Fibroblast of skin of left biceps (primary cell): Measurements from ENCODE around the gene PHACTR3.

Experiments
- DNase-seq, 2 experiments: peaks; one replicate each; pipeline ENCODE4 v3.0.0-alpha.2; 2013; ENCODE audit warnings: low read depth in 2 of 2

Gene PHACTR3

DNA sequence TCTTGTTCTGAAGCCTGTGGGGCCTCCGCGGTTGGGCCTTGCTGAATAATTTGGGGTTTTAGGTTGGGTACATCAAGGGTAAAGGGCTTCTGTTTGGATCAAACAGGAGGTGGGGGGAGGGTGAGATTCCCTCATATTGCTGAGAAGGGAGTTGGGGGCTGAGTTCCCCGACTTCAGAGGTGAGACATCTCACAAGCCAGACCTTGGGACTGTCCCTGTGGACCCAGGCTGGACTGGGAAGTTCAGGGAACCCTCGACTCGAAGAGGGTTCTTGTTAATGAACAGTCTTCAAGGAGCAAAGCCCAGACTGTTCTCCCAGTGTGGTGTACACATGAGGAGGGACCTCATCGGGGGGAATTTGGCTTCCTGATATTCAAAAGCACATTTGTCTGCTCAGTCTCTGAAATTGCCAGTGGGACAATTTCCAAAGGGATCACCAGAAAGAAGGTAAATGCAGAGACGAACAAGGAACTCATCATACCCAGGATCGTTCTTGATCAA lies 210.6 kb downstream of the PHACTR3 start:
- no peak for DNase-seq

DNA sequence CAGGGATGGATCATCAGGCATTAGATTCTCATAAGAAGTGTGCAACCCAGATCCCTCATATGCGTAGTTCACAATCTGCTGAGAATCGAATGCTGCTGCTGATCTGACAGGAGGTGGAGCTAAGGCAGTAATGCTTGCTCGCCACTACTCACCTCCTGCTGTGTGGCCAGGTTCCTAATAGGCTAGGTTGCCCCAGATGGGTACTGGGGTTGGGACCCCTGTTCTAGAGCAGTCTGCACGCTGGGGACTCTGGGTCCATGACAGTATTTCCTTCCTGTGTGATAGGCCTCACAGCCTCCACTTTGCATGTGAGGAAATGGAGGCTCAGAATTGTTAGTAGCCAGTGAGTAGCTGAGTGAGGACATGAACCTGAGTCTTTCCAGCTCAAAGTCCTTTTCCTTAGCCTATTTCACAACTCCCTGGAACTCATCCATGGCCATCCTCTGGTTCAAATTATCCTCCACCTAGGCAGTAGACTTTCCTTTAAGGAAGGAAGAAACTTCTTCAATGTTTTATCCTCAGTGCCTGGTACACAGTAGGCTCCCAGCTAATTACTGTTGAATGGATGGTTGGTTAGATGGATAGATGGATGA lies 211.9 kb downstream of the PHACTR3 start:
- no peak for DNase-seq

DNA sequence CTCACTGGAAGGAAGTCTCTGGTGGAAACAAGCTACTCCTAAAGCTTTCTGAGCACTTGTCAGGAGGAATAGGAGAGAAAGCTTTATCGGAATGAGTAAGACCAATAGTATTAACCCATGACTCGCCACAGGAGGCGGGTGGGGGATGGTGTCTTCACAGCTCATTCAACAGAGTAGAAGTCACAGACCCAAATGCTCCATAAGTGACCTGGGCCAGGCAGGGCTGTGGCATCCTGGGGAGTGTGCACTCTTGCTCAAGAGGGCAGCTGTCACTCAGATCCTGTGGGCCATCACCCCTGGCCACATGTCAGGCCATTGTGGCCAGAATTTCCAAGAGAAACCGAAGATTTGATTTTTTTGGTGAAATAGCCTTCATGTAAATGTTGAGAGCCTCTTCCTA lies 213.1 kb downstream of the PHACTR3 start:
- no peak for DNase-seq

DNA sequence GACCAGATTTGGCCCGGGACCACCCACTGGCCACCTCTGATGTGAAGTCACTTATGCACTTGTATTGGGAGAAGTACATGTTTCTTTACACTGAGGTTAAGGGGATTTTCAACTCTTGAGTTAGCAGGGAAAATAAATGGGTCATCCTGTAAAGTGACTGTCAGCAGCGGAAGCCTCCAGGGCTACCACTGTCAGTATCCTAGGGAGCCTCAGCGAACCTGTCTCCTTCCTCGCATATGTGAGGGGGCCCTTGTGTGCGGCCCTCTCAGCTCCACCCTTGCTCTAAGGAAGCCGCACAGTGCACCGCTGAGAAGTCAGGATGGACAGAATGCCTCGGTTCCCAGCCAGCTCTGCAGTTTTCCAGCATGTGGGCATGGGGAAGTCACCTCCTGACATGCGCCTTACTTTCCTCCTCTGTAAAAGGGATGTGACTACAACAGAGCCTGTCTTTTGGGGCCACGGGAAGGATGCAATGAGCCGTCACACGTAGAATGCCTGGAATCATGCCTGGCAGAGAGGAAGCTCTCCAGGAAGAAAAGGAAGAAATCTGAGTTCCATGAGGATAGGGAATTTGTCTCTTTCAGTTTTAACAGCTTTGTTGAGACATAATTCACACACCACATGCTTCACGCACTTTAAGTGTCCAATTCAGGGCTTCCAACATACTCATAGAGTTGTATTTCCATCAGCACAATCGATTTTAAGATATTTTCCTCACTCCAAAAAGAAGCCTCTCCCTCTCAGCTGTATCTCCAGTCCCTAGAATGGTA lies 213.7 kb downstream of the PHACTR3 start:
- no peak for DNase-seq

DNA sequence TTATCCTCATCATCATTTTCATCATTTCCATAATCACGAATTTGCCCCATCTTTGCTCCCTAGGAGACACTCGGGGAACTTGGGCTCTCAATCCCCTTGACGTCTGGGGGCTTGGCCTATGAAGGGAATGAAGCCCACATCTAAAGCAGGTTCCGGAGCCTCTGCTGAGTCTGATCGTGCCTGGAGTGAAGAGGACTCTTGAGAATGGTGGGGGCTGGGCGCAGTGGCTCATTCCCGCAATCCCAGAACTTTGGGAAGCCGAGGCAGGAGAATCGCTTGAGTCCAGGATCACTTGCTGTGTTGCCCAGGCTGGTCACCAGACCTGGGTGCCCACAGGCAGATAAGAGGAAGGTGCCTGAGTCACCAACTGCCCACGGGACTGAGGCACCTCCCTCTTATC lies 214.6 kb downstream of the PHACTR3 start:
- DNase-seq: no peak

DNA sequence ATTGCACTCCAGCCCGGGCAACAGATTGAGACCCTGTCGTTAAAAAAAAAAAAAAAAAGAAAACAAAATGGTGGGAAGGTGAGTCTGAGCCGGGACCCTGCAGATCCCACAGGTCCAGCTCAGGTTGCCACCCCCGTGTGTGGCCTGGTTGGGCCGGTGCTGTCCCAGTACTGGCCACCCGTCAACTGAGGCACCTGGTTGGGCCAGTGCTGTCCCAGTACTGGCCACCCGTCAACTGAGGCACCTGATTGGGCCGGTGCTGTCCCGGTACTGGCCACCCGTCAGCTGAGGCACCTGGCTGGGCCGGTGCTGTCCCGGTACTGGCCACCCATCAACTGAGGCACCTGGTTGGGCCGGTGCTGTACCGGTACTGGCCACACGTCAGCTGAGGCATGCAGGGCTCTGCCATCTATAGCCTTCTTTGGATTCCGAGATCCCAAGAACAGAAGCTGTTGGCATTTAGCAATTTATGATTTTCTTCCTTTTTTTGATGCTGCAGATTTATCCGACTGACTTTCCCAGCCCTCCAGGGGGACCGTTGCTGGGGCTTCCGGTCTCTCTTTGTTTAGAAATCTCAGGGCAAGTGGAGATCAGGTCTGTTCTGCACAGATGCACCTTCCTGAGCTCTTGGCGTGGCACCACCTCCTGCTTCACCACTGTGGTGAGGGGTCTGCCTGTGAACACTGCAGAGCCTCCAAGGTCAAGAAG lies 215.3 kb downstream of the PHACTR3 start:
- DNase-seq: no peak

DNA sequence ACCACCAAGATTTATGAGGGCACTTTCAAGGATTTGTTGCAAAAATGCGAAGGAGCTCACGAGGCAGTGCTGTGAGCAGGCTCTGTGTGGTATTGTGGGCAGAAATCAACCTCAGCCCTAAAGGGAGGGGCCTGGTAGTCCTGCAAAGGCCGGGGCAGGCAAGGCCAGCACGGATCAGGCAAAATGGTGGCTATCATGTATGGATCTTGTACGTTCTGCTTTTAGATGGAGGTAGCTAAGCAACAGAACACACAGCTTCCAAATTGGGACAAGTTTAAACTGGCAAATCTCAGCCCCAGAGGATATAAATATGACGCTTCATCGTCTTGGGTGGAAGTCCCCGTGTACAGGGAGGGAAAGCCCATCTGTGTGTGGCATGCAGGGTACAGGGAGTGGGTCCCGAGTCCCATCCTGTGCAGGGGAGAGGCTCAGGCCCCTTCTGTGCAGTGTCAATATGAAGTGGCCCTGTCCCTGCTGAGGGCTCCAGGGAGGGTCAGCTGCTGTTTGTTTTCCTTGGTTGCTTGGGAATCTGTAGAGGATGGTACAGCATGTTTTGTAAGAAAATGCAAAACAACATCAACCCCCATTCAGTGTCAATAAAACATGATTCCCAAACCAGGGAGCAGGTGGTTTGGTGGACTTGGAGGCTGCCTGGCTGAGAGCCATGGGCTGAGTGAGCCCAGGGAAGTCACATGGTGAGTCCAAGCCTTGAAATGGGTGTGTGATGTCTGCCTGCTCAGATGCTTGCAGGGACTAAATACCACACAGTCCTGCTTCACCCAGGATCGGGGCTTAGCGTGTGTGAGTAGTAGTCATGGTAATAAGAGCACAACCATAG lies 216.1 kb downstream of the PHACTR3 start:
- DNase-seq: no peak

DNA sequence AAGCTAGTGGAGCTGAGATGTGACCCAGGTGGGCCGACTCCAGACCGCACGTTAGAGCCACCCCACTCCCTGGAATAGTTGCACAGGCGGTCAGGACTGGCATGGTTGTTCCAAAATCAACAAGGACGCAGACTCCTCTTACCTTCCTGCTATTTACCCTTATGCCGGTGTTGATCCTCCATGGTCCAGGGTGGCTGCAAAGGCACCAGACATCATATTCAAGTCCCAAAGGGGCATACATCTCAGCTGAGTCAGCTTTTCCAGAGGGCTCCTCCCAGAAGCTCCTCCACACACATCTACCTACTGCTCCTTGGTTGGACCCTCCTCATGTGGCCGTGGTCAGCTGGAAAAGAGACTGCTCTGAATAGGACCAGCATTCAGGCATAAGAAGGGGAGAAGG lies 216.9 kb downstream of the PHACTR3 start:
- no peak for DNase-seq

DNA sequence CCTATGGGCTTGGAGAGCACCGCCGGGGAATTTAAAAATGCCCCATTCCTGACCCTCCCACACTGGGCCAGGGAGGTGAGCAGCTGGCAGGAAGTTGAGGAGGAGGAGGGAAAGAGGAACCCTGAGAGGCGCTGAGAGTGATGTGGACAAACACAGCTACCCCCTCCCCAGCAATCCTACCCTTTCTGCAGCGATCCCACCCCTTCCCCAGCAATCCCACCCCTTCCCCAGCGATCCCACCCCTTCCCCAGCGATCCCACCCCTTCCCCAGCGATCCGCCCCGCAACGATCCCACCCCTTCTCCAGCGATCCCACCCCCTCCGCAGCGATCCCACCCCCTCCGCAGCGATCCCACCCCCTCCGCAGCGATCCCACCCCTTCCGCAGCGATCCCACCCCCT lies 217.4 kb downstream of the PHACTR3 start:
- DNase-seq: no peak

DNA sequence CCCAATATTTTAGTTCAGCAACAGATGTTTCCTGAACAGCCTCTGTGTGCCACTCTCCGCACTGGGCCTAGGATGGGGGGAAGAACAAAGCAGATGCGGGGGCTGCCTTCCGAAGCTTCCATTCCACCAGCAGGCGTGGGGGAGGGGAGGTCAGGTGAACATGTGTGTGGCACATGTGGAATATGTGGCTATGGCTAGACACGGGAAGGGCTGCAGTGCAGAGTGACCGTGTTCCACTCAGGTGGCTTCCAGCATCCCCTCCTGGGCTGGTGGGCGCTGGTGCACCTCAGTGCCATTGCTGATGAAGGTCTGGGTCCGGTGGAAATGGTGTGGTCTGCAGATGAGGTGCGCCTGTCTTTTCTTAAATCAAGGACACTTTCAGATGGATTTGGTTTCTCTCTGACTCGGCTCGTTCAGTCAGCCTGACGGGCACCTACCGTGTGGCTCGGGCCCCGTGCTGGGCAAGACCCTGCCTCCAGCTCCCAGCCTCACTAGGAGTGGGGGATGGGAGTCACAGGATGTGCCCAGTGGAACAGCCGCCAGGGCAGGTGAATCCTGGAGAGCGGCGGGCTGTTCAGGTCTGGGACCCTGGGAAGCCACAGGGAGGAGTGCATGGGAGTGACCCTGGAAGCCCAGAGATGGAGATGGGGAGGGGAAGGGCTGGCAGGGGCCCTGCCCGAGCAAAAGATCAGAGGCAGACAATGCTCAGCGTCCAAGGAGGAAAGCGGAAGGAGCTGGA lies 218.1 kb downstream of the PHACTR3 start:
- no peak for DNase-seq

DNA sequence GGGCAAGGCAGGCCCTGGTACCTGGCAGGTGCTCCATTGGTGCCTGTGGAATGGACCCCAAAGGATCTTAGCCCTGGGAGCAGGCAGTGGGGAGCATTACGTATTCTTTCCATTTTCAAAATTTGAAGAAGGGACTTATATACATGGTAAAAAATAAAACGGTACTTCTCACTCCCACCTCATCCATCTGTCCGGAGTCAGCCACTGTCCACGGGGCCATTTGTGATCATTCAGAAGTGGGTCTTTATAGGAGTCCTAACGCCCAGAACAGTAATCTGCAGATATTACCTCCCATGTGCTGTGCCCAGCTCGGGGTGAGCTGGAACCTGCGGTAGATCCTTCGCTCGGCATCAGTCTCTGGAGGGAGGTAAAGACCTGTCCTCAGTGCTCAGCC lies 218.7 kb downstream of the PHACTR3 start:
- no peak for DNase-seq

DNA sequence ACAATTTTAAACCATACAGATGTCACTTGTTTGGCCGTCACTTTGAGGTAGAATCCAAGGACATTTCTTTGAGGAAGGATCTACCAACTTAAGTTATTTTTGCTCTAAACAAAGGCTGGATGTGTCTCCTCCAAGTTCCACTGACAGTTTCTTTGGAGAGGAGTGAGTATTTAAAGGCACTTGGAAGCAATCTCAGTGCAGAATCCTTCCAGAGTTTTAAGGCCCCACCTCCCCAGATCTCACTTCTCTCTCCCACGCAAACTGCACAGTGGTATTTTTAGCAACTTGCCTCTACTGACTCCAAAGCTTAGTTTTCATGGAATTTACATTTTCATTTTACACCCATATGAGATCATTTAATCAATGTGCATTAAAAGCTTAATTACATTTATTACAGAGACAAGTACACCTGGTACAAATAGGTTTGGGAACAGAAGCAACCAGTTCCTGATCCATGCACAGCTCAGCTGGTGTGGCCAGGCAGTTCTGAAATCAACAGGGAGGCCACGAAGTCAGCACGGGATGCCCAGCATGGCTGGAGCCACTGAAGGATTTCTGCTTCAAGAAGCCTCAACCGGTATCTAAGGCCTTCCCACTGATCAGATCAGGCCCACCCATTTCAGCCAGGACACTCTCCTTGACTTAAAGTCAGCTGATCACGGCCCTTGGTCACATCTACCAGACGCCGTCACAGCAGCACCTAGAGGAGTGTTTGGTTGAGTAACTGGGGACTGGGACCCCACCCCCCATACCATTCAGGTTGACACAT lies 219.3 kb downstream of the PHACTR3 start:
- no peak for DNase-seq

DNA sequence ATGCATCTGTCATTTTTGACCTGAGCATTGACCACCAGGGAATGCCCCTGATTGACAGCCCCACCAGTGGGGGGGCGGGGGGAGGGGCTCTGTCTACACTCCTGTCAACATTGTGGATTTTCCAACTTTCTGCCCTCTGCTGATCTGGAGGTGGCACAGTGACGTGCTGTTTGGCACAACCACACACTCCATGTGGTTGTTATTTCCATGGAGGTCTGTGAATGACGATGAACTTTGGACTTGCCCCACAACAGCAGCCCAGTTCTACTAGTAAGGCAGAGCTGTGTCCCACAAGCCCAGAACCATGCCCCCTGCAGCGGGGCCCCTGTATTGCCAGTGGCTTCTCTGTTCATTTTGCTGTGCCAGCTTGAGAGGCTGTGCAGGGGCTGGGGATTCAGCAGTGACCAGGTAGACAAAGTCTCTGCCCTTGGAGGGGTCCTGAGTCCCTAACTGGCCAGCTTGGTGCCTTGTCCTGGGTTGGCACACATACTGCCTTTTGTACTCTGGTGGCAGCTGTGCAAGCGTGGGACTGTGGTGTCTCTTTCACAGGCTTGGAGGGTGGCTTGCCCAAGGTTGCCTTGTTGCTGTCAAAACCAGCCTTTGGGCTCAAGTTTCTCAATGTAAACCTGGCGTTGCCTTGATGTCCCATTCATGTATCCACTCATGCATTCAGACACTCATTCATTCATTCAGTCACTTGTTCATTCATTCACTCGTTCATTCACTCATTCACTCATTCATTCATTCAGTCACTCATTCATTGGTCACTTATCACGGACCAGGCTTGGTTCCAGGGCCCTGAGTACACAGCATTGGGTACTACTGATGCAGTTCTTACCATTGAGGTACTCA lies 220.6 kb downstream of the PHACTR3 start:
- DNase-seq: no peak

DNA sequence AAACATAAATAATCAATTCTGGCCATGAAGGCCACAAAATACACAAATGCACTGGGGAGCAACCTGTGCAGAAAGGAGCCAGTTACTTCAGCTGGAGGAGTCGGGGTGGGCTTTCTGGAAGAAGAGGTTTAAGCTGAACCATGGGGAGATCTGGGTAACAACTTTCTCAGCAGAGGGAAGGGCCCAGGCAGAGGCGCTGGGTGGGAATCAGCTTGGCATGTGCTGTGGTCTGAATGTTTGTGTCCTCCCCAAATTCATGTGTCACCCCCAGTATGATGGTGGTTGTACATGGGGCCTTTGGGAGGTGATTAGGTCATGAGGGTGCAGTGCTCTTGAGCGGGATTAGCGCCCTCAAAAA lies 221.2 kb downstream of the PHACTR3 start:
- DNase-seq: no peak

DNA sequence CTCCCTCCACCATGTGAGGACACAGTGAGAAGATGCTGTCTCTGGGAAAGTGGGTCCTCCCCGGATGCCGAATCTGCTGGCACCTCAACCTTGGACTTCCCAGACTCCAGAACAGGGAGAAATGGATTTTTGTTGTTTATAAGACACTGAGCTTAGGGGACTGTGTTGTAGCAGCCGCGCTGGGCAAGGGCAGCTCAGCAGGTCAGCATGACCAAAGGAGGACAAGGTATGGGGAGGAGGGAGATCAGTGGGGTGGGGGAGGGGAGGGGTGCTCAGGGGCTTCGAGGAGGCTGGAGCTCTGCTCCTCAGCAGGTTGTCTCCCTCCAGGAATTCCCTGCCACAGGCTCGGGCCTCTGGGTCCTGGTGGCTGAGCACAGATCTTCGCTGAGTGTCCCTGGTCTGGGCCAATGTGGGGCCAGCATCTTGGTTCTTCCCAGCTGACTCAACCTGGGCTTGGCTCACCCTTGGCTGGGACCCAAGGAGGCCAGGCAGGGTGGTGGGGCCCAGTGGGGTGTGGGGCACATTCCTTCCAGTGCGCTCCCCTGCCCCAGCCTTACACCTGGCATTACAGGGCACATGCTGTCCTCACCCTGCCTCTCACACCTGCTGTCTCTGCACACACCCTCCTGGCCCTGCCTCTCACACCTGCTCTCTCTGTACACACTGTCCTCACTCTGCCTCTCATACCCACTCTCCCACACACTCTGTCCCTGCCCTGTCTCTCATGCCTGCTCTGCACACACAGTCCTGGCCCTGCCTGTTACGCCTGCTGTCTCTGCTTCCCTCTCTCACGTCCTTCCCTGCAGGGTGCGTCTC lies 221.8 kb downstream of the PHACTR3 start:
- DNase-seq: no peak

DNA sequence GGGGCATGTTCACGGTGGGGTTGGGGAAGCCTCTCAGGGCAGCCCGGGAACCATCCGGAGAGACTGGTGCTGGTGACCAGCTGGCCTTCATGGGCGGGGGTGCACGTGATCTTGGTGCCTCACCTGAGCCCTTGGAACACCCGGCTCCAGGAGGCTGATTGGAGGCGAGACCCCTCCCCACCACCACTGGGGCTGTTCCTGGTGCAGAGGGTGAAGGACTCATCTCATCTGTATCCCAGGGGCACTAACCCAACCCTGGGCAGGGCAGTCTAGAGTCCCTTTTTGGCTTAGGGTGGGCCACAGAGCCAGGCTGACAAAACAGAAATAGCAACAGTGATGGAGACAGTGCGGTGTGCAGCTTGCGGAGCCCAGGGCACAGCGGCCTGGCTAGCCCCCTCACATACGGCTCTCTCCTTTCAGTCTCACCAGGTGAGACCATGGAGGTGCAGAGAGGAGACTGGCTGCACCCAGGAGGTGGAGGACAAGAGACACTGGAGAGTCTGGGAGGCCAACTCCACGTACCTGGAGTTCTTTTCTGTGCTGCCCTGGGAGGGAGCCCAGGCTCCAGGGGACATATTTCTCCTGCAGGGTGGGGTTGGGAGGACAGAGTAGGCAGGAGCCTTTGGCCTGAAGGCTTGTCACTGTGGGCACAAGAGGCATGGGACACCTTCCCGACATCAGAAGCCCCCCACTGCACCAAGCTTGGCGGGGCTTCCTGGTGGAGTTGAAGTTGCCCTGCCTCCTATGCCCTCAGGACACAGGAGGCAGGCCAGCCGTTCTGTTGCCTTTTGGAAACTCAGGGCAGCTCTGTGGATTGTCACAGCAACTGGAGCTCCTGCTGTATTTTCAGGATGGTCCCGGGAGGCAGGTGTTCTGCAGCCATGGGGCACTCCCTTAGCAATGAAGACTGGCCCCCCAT lies 223.1 kb downstream of the PHACTR3 start:
- DNase-seq: no peak

DNA sequence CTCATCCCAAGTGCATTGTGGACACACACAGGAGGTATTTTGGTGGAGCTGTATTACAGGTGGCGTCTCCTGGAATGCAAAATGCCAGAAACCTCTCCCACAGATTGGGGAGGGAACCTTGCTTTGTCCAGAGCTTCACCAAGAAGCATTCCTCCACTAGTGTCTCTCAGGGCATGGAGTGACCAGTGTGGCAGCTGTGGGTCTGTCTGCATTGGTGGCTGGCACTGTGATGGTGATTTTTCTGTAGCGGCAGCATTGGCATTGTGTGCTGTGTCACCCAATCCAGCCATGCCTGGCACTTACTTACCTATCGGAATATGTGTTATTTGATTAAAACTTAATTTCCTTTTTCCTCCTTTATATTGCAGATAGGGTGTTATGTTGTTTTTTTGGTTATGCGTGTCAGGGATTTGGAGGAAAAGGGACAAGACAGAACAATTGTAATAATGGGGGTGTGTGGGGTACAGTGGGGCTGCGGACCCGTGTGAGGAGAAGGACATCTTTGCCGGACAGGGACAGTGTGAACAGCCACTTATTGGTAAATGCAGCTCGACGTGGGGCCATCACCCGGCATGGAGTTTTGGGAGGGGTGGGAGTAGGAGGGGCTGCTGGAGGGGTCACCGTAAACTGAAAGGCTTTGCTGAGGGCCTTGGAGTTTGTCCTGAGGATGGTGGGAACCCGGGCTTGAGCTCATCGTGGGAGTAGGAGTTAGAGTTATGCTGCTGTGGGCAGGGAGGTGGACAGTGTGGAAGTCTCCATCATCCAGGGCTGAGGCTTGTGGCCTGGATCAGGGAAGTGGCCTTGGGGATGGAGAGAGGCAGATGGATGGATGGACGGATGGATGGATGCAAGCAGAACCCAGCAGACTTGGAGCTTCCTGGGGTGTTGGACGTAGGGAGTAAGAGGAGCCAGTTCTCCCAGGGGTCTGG lies 224.0 kb downstream of the PHACTR3 start:
- no peak for DNase-seq
